Measurements from ENCODE around the gene RPS17.
"Not testable (repeated sequence)": the region's sequence is repeated elsewhere in the genome, so short reads cannot be mapped to it uniquely, and the experiment has no call there.

RPS17 gene

DNA sequence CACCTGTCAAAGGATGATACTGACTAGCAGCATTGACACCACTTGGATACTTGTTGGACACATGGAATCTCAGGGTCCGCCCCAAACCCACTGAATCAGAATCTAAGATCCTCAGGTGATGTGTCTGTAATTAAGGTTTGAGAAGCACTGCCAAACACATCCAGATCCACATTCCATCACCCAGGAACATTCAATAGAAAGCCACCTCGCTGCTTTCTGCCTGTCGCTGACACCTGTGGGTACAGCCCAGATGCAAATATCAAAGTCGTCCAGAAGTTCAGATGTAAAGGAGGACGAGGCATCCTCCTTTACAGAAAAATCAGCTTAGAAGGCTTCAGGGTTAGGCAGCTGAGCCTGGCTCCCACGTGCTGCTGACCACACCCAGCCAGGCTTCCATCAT is 5.2 kb upstream of the RPS17 start:
- DNase-seq, result no peak

DNA sequence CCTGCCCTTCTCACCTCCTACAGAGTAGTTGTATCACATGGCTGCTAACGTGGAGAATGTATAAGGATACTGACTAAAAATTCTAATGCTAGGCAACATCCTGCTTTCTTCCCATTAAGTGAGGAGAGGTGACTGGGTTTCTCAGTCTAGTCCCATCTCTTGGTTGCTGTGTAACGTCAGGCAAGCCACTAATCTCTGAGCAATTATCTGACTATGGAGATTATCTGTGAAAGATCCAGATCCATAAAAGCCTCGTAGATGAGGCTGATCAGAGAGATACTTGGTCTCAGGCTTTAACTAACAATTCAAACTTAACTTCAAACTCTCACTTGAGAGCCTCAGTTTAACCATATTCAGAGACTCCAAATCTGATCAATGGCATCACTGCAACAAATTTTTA is 4.7 kb upstream of the RPS17 start:
- DNase-seq, result no peak

DNA sequence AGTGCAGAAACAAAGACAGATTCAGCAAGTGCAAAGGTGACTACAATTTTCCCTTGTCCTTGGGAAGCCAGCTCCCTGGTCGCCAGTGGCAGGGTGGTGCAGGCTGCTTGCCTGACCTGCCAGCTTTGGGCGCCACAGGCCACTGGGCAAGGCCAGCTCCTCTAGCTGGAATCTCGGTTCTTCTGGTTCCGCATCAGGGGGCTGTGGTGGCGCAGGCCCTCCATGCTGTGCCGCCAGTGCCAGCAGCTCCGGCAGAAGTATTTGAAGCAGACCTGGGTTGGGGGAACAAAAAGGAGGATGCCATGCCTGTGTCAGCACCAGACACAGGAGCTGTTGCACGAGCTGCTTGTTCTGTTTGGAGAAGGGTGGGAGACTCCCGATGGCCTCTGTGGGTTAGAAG is 4.2 kb upstream of the RPS17 start:
- no peak for DNase-seq

DNA sequence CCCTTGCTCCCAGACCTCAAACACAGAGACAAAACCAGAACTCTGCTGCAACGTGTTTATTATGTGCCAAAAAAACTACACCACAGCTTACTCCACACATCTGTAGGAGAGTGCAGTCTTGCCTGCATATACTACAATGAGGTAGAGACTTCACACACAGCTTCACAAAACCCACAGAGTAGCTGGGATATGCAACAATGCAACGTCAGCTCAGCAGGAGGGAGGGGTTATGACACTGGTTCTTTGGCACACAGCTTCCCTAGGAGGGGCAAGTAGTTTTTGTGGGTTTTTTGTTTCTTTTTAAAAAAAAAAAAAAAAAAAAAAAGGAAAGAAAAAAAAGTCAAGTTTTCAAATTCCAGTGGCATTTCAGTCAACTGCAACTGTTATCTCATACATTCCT is 2.9 kb upstream of the RPS17 start:
- no peak for DNase-seq

DNA sequence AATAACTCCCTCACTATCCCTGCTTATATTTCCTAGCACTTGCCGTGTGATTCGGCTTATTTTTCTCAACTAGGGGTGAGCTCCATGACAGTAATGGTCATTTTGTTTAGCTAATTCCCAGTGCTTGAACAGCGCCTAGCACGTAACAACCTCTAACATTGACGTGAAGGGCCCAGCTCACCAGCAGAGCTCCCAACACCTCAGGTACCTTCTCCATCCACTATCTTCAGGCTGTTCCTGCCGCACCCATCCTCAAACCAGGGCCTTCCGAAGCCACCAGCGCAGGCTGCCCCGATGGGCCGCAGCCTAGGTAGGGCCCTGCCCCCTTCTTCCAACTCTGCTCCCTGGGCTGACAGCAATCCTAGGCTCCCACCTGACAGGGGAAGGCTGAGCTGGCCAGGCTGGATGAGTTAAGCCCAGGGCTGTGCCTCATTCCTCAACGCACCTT is 751 bp upstream of the RPS17 start:
- DNase-seq, result no peak

DNA sequence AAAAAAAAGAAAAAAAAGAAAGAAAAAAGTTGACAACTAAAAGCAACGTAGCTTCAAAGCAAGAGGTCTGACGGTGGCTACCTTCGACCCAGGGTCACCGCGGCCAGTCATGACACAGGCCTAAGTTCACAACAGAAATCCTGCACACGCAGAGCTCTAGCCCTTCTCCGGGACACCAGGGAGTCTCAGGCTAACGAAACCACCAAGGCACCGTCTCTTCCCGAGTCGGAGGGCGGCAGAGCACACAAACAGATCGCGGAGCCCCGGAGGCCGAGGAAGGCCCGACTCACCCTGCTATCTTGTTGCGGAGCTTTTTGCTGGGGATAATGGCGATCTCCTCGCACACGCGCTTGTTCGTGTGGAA is 584 bp downstream of the RPS17 start:
- DNase-seq, result no peak

DNA sequence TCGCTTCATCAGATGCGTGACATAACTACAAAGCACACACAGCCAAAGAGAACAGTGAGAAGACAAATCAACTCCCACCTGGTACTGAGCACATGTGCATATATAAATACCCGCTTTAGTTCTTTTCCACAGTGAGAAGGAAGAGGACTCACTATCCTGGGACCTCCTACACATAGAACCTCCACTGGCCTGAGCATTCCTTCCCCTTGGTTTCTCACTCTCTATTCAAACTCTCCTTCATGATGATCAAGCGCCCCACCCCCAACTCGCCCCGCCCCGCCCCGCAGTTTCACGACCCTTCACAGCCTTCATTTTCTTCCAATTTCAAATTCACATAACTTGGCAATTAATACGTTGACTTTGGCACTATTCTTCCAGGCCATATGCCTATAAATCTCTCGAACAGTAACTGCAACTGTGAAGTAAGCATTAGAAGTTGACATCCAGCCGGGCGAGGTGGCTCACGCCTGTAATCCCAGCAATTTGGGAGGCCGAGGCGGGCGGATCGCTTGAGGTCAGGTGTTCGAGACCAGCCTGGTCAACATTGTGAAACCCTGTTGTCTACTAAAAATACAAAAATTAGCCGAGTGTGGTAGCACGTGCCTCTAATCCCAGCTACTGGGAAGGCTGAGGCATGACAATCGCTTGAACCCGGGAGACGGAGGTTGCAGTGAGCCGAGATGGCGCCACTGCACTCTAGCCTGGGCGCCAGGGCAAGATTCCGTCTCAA is 1.1 kb downstream of the RPS17 start:
- no peak for DNase-seq

DNA sequence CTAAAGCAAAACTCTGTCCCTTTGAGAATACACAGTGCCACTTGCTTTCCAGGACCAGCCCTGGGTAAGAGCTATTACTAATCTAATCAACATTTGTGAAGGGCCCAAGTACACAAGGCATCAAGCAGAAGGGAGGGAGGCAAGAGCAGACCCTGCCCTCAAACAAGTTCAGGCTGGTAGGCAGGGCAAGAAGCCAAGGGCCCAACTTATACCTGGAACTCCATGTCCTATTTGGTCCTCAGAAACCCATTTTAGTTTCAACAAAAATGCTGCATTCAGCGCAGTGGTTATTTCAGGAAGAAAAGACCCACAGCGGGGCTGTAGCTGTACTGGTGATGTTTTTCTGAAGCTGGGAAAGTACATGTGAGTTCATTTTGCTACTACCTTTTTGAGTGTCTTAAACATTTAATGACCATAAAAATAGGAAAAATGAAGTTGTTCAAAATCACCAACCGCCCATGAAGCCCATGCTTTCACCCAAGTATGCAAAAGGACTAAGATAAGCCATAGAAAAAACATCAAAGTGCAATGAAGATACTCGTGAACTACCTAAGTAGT is 2.8 kb downstream of the RPS17 start:
- no peak for DNase-seq

DNA sequence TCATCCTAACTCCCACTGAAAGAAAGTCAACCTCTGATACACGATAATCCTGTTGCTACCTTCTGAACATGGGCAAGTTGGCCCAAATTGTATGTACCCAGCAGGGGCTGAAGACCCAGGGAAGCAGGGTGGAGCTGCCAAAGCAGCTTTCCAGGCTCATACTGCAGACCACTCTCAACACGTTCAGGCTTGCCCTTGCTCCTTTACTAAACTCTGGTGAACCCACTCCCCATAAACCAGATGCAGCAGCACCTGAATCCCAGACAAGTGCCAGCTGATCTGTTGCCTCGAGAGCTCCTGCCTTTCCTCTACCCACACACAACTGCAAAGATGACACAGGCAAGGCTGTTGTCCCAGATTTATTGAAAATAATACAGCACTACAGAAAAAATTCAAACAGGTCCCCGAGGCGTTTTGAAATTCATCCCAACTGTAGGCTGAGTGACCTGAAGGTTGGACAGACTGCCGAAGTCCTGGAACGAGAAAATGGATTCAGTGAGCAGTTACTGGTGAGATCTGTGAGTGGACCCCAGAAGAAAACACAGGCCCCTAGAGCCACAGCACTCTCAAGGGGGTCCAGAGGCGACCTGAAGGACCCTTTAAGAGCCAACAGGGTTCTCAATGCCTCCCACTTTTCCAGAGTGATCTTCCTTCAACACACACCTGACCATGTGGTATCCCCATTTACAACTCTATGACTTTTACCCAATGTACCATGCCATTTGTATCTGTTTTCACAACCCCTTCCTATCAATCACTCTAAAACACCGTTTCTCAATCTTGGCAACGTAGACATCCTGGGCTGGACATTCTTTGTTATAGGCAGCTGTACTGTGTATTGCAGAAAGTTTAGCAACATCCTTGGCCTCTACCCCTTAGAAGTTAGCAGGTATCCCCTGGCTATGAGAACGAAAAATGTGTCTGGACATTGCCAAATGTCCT is 3.6 kb downstream of the RPS17 start:
- DNase-seq, result no peak

DNA sequence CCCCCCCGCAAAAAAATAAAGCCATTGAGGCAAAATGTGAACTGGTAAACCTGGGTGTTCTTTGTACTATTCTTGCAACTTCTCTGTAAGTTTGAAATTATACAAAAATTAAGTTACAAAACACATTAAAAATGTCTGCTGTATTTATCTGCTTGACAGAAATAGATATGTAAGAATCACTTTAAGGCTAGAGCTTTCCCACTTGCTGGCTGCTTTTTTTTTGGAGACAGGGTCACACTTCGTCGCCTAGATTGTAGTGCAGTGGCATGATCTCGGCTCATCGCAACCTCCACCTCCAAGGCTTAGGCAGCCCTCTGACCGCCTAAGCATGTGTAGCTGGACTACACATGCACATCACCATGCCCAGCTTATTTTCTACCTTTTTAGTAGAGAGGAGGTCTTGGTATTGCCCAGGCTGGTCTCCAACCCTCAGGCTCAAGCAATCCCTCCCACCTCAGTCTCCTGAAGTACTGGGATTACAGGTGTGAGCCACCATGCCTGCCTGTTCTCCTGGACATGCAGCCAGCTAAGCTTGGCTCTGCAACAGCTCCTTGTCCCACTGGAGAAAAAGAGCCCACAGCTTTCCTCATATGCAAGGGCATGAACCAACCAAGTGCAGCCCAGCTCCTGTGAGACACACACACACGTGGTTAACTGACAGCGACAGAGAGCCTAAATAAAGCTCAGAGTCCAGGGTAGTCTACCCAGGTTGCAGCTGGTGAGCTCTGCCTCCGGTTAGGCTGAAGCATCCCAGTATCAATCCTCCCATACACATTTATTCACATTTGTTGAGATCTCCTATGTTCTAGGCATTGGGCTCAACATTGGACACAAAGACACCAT is 4.5 kb downstream of the RPS17 start:
- DNase-seq, result no peak

DNA sequence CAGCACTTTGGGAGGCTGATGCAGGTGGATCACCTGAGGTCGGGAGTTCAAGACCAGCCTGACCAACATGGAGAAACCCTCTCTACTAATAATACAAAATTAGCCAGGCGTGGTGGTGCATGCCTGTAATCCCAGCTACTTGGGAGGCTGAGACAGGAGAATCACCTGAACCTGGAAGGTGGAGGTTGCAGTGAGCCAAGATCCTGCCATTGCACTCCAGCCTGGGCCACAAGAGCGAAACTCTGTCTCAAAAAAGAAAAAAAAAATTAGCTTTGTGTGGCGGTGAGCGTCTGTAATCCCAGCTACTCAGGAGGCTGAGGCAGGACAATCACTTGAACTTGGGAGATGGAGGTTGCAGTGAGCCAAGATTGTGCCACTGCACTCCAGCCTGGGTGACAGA is 5.1 kb downstream of the RPS17 start:
- not testable (repeated sequence) for DNase-seq

DNA sequence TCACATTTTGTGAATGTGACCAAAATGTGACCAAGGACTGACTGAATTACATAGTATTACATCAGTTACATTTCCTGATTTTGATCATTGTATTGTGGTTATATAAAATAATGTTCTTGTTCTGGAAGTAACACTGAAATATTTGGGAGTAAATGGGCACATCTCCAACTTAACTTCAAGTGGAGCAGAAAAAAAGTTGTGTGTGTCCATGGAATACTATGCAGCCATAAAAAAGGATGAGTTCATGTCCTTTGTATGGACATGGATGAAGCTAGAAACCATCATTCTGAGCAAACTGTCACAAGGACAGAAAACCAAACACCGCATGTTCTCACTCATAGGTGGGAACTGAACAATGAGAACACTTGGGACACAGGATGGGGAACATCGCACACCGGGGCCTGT is 5.8 kb downstream of the RPS17 start:
- not testable (repeated sequence) for DNase-seq

DNA sequence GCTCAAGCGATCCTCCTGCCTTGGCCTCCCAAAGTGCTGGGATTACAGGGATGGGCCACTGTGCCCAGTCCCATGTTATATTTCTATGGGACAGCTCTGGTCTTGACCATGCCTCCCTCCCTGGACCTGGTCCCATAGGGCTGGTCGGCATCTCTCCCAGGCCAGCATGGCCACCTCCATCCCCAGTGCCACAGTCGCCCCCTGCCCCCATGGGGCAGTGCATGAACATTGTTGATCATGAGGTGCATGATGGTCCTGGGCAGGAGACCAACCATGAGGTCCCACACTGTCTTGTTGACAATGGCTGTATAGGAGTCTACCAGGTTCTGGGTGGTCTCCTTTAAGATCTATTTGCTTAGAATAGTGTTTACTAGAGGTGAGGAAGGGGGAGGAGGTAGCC is 6.5 kb downstream of the RPS17 start:
- no peak for DNase-seq

DNA sequence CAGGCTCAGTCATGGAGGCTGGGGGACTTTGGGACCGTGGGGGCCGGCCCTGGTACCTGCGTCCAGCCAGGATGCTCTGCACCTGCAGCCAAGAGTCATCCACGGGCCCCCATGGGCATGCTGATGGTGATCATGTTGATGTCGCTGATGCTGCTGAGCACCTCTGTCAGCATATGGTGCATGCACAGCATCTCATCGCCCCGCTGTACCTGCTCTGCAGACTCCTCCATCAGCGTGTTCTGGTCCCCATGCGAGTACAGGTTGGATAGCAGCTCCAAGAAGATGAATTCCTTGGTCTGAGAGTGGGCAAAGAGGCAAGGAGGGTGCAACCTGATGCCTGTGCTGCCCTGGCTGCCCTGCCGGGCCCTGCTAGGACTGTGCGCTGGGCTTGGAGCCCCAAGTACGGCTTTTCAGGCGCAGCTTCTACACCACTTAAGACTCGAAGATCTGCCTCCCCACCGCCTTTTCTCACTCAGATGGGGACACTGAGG is 7.2 kb downstream of the RPS17 start:
- DNase-seq, result no peak

DNA sequence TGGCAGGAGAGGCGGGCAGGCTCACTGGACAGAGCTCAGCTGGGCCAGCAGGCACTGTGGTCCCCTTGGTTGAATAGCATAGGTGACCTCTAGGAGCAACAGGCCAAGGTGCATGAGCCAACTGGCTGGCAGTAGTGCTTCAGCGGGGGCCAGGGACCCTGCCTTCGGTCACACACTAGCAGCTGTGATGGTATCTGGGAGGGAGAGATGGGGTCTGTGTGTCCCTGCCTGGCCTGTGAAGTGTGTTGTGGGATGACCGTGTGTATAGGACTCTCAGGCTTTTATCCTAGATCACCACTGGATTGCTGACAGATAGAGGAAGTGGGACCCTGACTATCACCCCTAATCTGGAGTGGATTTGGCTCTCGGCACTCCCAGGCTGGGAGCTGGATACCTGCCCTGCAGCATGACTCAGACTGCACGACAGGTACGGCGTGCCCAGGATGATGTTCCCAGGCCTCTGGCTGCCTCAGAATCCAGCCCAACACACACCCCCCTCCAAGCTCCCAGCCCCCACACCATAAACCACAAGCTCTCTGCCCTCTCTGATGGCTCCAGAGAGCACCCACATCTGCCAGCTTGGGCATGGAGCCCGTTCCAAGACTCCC is 7.8 kb downstream of the RPS17 start:
- no peak for DNase-seq

DNA sequence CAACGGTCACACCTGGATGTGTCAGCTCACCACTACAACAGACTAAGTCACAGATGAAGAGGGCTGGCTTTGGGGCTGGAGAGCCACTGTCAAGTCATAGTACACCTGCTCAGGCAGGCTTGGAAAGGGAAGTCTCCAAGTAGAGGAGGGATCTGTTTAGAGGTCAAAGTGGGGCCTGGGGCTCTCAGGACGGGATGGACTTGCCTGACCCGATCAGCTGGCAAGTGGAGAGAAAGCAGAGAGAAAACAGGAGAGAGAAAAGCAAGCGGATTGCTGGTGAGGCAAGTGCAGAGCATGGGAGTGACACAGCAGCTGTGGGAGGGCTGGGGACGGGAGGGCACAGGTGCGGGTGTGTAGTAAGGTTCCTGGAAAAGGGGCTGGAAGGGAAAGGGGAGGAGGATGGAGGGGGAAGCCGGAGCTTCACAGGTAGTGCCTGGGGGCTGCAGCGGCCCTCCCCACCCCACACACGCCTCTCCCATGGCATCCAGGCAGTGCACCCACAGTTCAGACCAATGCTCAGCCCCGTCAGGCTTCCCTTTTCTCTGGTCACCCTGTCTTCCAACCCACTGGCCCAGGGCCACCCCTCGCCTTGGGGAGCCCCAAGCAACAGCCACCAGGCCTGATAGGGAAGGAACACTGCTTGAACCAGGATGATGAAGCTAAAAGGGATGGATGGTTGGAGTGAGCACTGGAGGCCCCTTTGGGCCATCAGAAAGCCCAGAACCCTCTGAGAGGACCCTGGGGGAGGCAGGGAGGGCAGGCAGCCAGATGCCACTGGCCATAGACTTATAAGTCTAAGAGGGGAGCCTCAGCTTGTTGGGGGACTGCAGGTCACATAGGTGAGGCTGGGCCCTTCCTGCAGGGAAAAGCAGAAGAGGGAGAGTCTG is 8.5 kb downstream of the RPS17 start:
- DNase-seq, result no peak

DNA sequence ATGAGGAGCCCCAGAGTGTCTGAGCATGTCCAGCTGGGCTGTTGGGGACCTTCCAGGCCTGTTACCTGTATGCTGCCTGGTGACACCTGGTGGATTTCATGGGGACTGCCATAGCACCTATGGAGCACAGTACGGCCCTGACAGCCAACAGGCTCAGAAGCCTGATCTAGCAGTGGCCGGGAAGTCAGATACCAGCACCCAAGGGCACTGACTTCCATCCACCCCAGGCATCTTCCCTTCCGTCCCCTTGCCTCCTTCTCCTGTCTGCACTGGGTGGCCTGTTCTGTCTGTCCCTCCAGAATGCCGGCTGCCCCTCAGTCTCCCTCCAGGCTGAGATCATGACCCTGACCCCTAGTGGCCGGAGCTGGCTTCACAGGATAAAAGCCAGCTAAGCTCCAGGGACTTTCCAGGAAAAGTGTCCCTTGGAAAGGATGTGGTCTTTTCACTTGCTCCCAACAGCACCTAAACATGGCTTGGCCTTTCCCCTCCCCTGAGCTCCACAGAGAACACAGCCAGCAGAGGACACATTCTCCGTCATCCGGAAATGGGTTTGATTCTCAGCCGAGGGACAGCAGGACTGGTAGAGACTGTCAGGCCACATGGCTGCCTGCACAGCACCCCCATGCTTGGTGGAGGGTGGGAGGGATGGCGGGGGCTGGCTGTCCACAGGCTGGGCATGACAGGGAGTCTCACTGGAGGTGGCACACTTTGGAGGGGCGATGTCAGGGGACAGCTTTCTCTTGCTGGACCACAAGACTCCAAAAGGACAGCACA is 9.5 kb downstream of the RPS17 start:
- no peak for DNase-seq

DNA sequence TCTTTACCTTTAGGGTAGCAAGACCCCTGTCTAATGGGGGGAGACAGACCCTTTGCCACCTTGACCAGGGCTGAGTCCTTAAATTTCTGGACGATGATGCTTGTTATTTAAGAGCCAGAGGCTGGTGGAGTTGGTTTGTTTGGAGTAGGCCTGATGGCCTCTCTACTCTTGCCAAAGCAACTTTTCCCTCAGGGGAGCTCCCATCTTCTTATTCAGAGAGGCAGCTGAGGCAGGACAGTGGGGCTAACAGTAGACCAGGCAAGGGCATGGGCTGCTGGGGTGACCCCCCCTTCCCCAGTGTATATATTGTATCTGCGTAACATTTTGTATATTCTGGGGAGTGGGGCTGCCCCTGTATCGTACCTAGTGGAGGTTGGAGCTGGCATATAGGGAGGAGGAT is 10.3 kb downstream of the RPS17 start:
- no peak for DNase-seq

DNA sequence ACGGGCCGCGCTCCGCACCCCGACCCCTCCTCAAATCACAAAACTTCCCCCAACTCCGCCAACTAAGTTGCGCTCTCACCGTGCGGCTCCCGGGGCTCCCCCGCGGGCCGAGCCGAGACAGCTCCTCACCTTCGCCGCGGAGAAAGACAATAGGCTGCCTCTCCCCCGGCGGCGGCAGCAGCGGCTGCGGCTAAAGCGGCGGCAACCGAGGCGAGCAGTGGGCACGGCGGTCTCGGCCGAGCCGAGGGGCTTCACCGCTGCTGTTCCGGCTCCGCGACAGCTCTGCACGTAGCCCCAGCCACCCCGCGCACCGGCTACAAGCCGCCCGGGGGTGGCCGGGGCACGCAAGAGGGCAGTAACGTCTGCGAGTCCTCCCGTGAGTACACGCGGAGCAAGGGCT is 26.7 kb downstream of the RPS17 start:
- not testable (repeated sequence) for DNase-seq

DNA sequence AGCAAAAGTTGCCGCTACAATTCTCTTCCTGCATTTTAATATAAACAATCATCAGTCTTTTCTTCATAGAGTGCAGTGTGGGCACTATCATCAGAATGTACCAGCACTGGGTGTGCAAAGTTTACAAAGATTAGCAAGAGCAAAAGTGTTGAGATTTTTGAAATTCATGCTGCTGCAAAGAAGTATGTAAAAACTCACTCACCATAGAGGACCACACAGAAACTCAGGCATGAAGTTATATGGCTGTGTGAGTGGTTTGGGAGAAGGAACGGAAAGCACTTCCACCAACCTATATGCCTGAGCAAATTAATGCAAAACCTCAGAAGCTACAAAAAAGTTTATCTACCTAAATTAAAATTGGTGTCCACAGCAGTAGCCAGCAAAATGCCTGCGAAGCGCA is 32.6 kb downstream of the RPS17 start:
- DNase-seq, result not testable (repeated sequence)
